Measurements from ENCODE around the gene LAMA3. TPM values are rescaled to one million over a fixed set of nuclear protein-coding genes. Genes with fewer than 3 reads are reported as not detected.

The LAMA3 gene
- total RNA-seq, 3 donors from 2014 or later (not counting 1 experiment from before 2014, with no cell fraction given): not detected

GRCh38 chr18:23934252-23934651 is 245.0 kb downstream of the LAMA3 start:
- no peak overlapping the region for H3K4me3 ChIP-seq (ENCODE audit: low read length)
- Mint-ChIP-seq H3K27me3 (ENCODE audit: low read depth in 2 of 2) (no peaks in the 10 kb centered on the region), H3K4me3 (no peak overlapping the region), H3K4me1 (peaks cover 35 to 41% of the 10 kb centered on the region in 2 donors), H3K27ac (no peak overlapping the region), H3K9me3 (no peaks in the 10 kb centered on the region), H3K36me3 (no peaks in the 10 kb centered on the region)
- no peak overlapping the region for H3K27ac ChIP-seq (ENCODE audit: low read length)
- ATAC-seq (no peak), DNase-seq (no peak)
- intact Hi-C loops (cut with micrococcal nuclease): no loop called here
- H3K9me3 ChIP-seq (ENCODE audit: control insufficient read depth, insufficient read depth, low read length): no peaks in the 10 kb centered on the region
- TF ChIP-seq, protein P1, sequence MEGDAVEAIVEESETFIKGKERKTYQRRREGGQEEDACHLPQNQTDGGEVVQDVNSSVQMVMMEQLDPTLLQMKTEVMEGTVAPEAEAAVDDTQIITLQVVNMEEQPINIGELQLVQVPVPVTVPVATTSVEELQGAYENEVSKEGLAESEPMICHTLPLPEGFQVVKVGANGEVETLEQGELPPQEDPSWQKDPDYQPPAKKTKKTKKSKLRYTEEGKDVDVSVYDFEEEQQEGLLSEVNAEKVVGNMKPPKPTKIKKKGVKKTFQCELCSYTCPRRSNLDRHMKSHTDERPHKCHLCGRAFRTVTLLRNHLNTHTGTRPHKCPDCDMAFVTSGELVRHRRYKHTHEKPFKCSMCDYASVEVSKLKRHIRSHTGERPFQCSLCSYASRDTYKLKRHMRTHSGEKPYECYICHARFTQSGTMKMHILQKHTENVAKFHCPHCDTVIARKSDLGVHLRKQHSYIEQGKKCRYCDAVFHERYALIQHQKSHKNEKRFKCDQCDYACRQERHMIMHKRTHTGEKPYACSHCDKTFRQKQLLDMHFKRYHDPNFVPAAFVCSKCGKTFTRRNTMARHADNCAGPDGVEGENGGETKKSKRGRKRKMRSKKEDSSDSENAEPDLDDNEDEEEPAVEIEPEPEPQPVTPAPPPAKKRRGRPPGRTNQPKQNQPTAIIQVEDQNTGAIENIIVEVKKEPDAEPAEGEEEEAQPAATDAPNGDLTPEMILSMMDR (IDR thresholded peaks at IDR 0.05): no peak
- H3K27me3 ChIP-seq (ENCODE audit: control insufficient read depth, insufficient read depth, low read length): no peaks in the 10 kb centered on the region
- WGBS (ENCODE audit: insufficient coverage): 84% methylated on average over 3 of the region's 3 CpGs
- H3K36me3 ChIP-seq (ENCODE audit: control insufficient read depth, insufficient read depth, low read length): no peaks in the 10 kb centered on the region
- H3K4me1 ChIP-seq (ENCODE audit: control insufficient read depth, insufficient read depth, low read length): peaks cover 17% of the 10 kb centered on the region

GRCh38 chr18:23934863-23935262 is 245.6 kb downstream of the LAMA3 start:
- H3K36me3 Mint-ChIP-seq: no peaks in the 10 kb centered on the region
- no peaks in the 10 kb centered on the region for H3K36me3 ChIP-seq (ENCODE audit: control insufficient read depth, insufficient read depth, low read length)

DNA sequence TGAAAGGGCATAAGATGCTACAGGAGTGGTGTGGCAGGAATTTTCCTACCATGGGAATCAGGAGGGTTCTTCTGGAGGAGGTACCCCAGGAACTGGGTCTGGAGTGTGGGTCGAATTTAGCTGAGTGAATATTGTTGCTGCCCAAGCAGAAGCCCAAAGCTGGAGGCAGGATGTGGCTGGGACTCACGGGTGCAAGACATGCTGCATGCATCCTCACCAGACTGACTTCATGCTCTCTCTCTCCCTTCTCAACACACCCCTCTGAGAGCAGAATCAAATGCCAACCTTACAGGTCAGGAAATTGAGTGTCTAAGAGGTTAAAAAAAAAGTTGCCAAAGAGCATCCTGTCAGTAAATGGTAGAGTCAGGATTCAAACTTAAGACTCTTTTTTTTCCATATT is 246.6 kb downstream of the LAMA3 start:
- TF ChIP-seq, protein P1 (IDR thresholded peaks at IDR 0.05): no peak
- Mint-ChIP-seq H3K4me1 (peaks cover 27 to 33% of the 10 kb centered on the region in 2 donors), H3K9me3 (no peaks in the 10 kb centered on the region), H3K27me3 (ENCODE audit: low read depth in 2 of 2) (no peaks in the 10 kb centered on the region), H3K27ac (no peak overlapping the region), H3K36me3 (no peaks in the 10 kb centered on the region), H3K4me3 (no peak overlapping the region)
- H3K27ac ChIP-seq (ENCODE audit: low read length): no peak overlapping the region
- ATAC-seq (peak; percentile 51 to 80 (median 68)), DNase-seq (peak in 1 of 2 donors; percentile 57)
- H3K36me3 ChIP-seq (ENCODE audit: control insufficient read depth, insufficient read depth, low read length): no peaks in the 10 kb centered on the region
- intact Hi-C loops (cut with micrococcal nuclease): no loop called here
- no peaks in the 10 kb centered on the region for H3K9me3 ChIP-seq (ENCODE audit: control insufficient read depth, insufficient read depth, low read length)
- H3K27me3 ChIP-seq (ENCODE audit: control insufficient read depth, insufficient read depth, low read length): no peaks in the 10 kb centered on the region
- 14% methylated on average over 2 of the region's 2 CpGs for WGBS (ENCODE audit: insufficient coverage)
- H3K4me3 ChIP-seq (ENCODE audit: low read length): no peak overlapping the region
- H3K4me1 ChIP-seq (ENCODE audit: control insufficient read depth, insufficient read depth, low read length): peaks cover 13% of the 10 kb centered on the region

More at GRCh38 chr18:23934863-23935262, 245.6 kb downstream of the LAMA3 start:
- H3K4me1 Mint-ChIP-seq: peaks cover 30 to 36% of the 10 kb centered on the region in 2 donors
- no peak for ATAC-seq
- Histone ChIP-seq H3K4me1 (ENCODE audit: control insufficient read depth, insufficient read depth, low read length) (peaks cover 13% of the 10 kb centered on the region), H3K27me3 (ENCODE audit: control insufficient read depth, insufficient read depth, low read length) (no peaks in the 10 kb centered on the region), H3K9me3 (ENCODE audit: control insufficient read depth, insufficient read depth, low read length) (no peaks in the 10 kb centered on the region), H3K4me3 (ENCODE audit: low read length) (no peak overlapping the region), H3K27ac (ENCODE audit: low read length) (no peak overlapping the region)
- TF ChIP-seq, protein P1 (IDR thresholded peaks at IDR 0.05): no peak
- no peak for DNase-seq
- no peak overlapping the region for H3K4me3 Mint-ChIP-seq
- no peaks in the 10 kb centered on the region for H3K27me3 Mint-ChIP-seq (ENCODE audit: low read depth in 2 of 2)
- no peak overlapping the region for H3K27ac Mint-ChIP-seq
- no peaks in the 10 kb centered on the region for H3K9me3 Mint-ChIP-seq
- intact Hi-C loops (cut with micrococcal nuclease): no loop called here

DNA sequence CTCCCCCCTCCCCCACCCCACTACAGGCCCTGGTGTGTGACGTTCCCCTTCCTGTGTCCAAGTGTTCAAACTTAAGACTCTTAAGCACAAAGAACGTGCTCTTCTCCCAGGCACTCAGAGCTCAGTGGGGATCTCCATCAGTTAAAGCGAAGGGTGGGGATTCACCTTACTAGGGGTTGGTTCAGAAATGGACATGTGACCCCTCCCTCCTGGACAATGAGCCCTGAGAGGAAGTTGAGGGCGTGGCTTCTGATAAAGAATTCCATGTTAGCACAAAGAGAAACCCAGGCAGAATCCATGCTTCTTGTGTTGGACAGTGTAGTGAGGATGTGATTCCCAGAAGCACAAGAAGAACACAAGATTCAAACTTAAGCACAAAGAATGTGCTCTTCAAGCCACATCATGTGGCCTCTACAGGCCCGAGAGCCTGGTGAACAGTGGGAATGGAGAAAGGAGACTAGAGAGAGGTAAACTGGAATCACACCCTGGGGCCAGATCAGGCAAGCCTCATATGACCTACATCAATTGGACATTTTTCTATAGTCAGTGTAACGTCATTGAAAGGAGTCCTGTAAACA is 247.2 kb downstream of the LAMA3 start:
- Histone ChIP-seq H3K4me3 (ENCODE audit: low read length) (no peak overlapping the region), H3K4me1 (ENCODE audit: control insufficient read depth, insufficient read depth, low read length) (peaks cover 13% of the 10 kb centered on the region), H3K9me3 (ENCODE audit: control insufficient read depth, insufficient read depth, low read length) (no peaks in the 10 kb centered on the region), H3K27me3 (ENCODE audit: control insufficient read depth, insufficient read depth, low read length) (no peaks in the 10 kb centered on the region), H3K27ac (ENCODE audit: low read length) (no peak overlapping the region), H3K36me3 (ENCODE audit: control insufficient read depth, insufficient read depth, low read length) (no peaks in the 10 kb centered on the region)
- WGBS (ENCODE audit: insufficient coverage): 90% methylated on average over 6 of the region's 6 CpGs
- TF ChIP-seq, protein P1 (IDR thresholded peaks at IDR 0.05): no peak
- Mint-ChIP-seq H3K4me1 (peaks cover 27 to 33% of the 10 kb centered on the region in 2 donors), H3K9me3 (no peaks in the 10 kb centered on the region), H3K4me3 (no peak overlapping the region), H3K36me3 (no peaks in the 10 kb centered on the region), H3K27ac (no peak overlapping the region), H3K27me3 (ENCODE audit: low read depth in 2 of 2) (no peaks in the 10 kb centered on the region)
- DNase-seq (no peak), ATAC-seq (no peak)
- intact Hi-C loops (cut with micrococcal nuclease): no loop called here

Measured in natural killer cell (primary cell).